ENCODE data around the gene GTPBP10. TPM values are rescaled to one million over a fixed set of nuclear protein-coding genes. Genes with fewer than 3 reads are reported as not detected.

The GTPBP10 gene
- total RNA-seq, 1 experiment from 2014 or later = 26.8 TPM

DNA sequence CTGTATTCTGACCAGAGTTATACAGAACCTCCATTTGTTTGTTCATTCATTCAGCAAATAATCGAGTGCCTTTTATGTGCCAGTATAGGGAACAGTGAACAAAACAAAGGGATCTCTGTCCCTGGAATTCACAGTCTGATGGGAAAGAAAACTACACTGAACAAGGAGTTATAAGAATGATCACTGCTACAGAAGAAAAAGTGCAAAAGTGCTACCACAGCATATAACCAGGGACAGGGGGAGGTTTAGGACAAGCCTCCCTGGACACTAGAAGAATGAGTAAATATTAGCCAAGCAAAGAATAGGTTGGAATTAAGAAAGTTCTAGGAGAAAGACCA lies 60.9 kb downstream of the GTPBP10 start:
- Histone ChIP-seq H3K27me3 (ENCODE audit: low read length) (no peaks in the 10 kb centered on the region), H3K4me3 (ENCODE audit: low read length) (no peak overlapping the region), H3K9me3 (ENCODE audit: low read length) (no peaks in the 10 kb centered on the region), H3K79me2 (ENCODE audit: low read length) (no peaks in the 10 kb centered on the region), H4K20me1 (ENCODE audit: insufficient read depth, low read depth, low read length) (no peaks in the 10 kb centered on the region), H3K4me2 (ENCODE audit: low read depth, low read length, poor library complexity, severe bottlenecking) (no peak overlapping the region), H3K36me3 (ENCODE audit: insufficient read depth, low read length) (no peaks in the 10 kb centered on the region), H3K9ac (ENCODE audit: low read length) (no peak overlapping the region), H3K4me1 (ENCODE audit: low read length) (peaks cover 9% of the 10 kb centered on the region), H3K27ac (ENCODE audit: low read length) (no peak overlapping the region), H2AFZ (ENCODE audit: low read length) (no peak overlapping the region), H3K9me2 (replicated peaks; ENCODE audit: insufficient read depth, low read length) (no peaks in the 10 kb centered on the region)
- no peak for DNase-seq

GRCh38 chr7:90408142-90408541 lies 61.6 kb downstream of the GTPBP10 start:
- Histone ChIP-seq H3K4me3 (ENCODE audit: low read length) (no peak overlapping the region), H3K9me2 (replicated peaks; ENCODE audit: insufficient read depth, low read length) (no peaks in the 10 kb centered on the region), H3K4me1 (ENCODE audit: low read length) (peaks cover 5% of the 10 kb centered on the region; the same call in 1 of the 2 replicates), H3K9me3 (ENCODE audit: low read length) (no peaks in the 10 kb centered on the region), H4K20me1 (ENCODE audit: insufficient read depth, low read depth, low read length) (no peaks in the 10 kb centered on the region), H3K79me2 (ENCODE audit: low read length) (no peaks in the 10 kb centered on the region), H2AFZ (ENCODE audit: low read length) (no peak overlapping the region), H3K4me2 (ENCODE audit: low read depth, low read length, poor library complexity, severe bottlenecking) (no peak overlapping the region), H3K27ac (ENCODE audit: low read length) (no peak overlapping the region), H3K9ac (ENCODE audit: low read length) (no peak overlapping the region), H3K27me3 (ENCODE audit: low read length) (no peaks in the 10 kb centered on the region), H3K36me3 (ENCODE audit: insufficient read depth, low read length) (no peaks in the 10 kb centered on the region)
- DNase-seq = no peak

DNA sequence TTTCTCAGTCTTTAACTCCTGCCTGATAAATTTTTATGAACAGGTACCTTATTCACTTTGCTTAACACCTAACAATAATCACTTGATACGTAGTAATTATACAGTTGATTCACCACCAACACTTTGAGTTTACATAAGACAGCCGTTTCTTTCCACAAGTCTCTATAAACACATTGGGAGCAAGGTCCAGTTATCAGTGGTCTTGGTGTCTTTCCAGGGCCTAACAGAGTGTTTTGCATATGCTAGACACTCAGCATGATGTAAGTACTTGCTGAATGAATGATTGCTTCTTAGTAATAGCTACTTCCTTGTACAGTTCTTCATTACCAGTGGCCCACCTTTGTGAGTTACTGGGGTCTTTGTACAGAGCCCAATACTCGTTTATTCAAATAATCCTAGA lies 63.2 kb downstream of the GTPBP10 start:
- H3K79me2 ChIP-seq (ENCODE audit: low read length) = no peaks in the 10 kb centered on the region
- no peak for DNase-seq
- no peaks in the 10 kb centered on the region for H3K9me3 ChIP-seq (ENCODE audit: low read length)
- no peaks in the 10 kb centered on the region for H3K4me1 ChIP-seq (ENCODE audit: low read length)
- no peak overlapping the region for H3K27ac ChIP-seq (ENCODE audit: low read length)
- H3K4me2 ChIP-seq (ENCODE audit: low read depth, low read length, poor library complexity, severe bottlenecking) = no peak overlapping the region
- no peaks in the 10 kb centered on the region for H4K20me1 ChIP-seq (ENCODE audit: insufficient read depth, low read depth, low read length)
- H3K9me2 ChIP-seq (replicated peaks; ENCODE audit: insufficient read depth, low read length) = no peaks in the 10 kb centered on the region
- H3K4me3 ChIP-seq (ENCODE audit: low read length) = no peak overlapping the region
- no peak overlapping the region for H3K9ac ChIP-seq (ENCODE audit: low read length)
- H3K36me3 ChIP-seq (ENCODE audit: insufficient read depth, low read length) = no peaks in the 10 kb centered on the region
- no peaks in the 10 kb centered on the region for H3K27me3 ChIP-seq (ENCODE audit: low read length)
- no peak overlapping the region for H2AFZ ChIP-seq (ENCODE audit: low read length)

DNA sequence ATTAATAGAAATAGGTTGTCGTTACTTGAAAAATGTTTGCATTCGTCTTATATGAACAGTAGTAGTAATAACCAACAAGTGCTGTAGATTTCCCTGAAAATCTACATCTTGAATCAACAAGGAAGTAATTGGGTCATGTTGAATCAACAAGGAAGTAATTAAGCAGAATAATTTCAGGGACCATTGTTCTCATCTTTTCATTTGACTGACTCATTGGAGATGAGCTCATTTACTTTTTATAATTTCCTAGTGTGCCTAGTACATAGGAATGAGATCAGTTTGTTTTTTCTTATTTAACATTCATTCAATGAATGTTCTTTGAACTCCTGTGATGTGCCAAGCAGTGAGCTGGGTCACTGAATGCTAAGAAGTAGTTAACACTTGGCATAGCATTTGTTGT lies 65.0 kb downstream of the GTPBP10 start:
- no peaks in the 10 kb centered on the region for H4K20me1 ChIP-seq (ENCODE audit: insufficient read depth, low read depth, low read length)
- H3K27ac ChIP-seq (ENCODE audit: low read length) = no peak overlapping the region
- no peak for DNase-seq
- H3K36me3 ChIP-seq (ENCODE audit: insufficient read depth, low read length) = no peaks in the 10 kb centered on the region
- H3K9me2 ChIP-seq (replicated peaks; ENCODE audit: insufficient read depth, low read length) = no peaks in the 10 kb centered on the region
- H3K9ac ChIP-seq (ENCODE audit: low read length) = no peak overlapping the region
- H3K4me1 ChIP-seq (ENCODE audit: low read length) = no peaks in the 10 kb centered on the region
- H3K79me2 ChIP-seq (ENCODE audit: low read length) = no peaks in the 10 kb centered on the region
- no peaks in the 10 kb centered on the region for H3K9me3 ChIP-seq (ENCODE audit: low read length)
- H2AFZ ChIP-seq (ENCODE audit: low read length) = no peak overlapping the region
- H3K4me2 ChIP-seq (ENCODE audit: low read depth, low read length, poor library complexity, severe bottlenecking) = no peak overlapping the region
- H3K27me3 ChIP-seq (ENCODE audit: low read length) = no peaks in the 10 kb centered on the region
- H3K4me3 ChIP-seq (ENCODE audit: low read length) = no peak overlapping the region

- DNase-seq = peak; percentile 73
- H3K9ac ChIP-seq (ENCODE audit: low read length) = no peak overlapping the region
- H3K36me3 ChIP-seq (ENCODE audit: insufficient read depth, low read length) = no peaks in the 10 kb centered on the region
- no peaks in the 10 kb centered on the region for H3K9me2 ChIP-seq (replicated peaks; ENCODE audit: insufficient read depth, low read length)
- no peak overlapping the region for H3K4me3 ChIP-seq (ENCODE audit: low read length)
- no peaks in the 10 kb centered on the region for H4K20me1 ChIP-seq (ENCODE audit: insufficient read depth, low read depth, low read length)
- H3K79me2 ChIP-seq (ENCODE audit: low read length) = no peaks in the 10 kb centered on the region
- H2AFZ ChIP-seq (ENCODE audit: low read length) = no peak overlapping the region
- no peak overlapping the region for H3K27ac ChIP-seq (ENCODE audit: low read length)
- no peak overlapping the region for H3K4me2 ChIP-seq (ENCODE audit: low read depth, low read length, poor library complexity, severe bottlenecking)
- H3K4me1 ChIP-seq (ENCODE audit: low read length) = no peaks in the 10 kb centered on the region
- no peaks in the 10 kb centered on the region for H3K9me3 ChIP-seq (ENCODE audit: low read length)
- H3K27me3 ChIP-seq (ENCODE audit: low read length) = no peaks in the 10 kb centered on the region
These were observed 66.1 kb downstream of the GTPBP10 start for GRCh38 chr7:90412458-90413184.

DNA sequence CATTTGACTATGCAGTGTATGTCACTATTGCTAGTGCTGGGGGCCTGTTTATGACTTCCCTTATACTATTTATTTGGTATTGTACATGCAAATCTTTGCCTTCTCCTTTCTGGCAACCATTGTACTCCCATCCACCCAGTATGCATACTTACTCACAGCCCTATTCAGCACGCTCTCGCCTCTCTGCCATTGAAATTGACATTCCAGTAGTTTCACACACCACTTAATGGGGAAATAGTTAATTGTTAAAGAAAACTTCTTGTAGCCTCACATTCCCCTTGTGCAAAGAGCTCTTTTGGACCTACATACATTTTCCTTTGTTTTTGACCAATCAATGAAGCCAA lies 66.6 kb downstream of the GTPBP10 start:
- no peaks in the 10 kb centered on the region for H3K27me3 ChIP-seq (ENCODE audit: low read length)
- no peaks in the 10 kb centered on the region for H3K9me3 ChIP-seq (ENCODE audit: low read length)
- H3K9me2 ChIP-seq (replicated peaks; ENCODE audit: insufficient read depth, low read length) = no peaks in the 10 kb centered on the region
- no peaks in the 10 kb centered on the region for H4K20me1 ChIP-seq (ENCODE audit: insufficient read depth, low read depth, low read length)
- no peak overlapping the region for H2AFZ ChIP-seq (ENCODE audit: low read length)
- no peaks in the 10 kb centered on the region for H3K4me1 ChIP-seq (ENCODE audit: low read length)
- no peaks in the 10 kb centered on the region for H3K36me3 ChIP-seq (ENCODE audit: insufficient read depth, low read length)
- H3K79me2 ChIP-seq (ENCODE audit: low read length) = no peaks in the 10 kb centered on the region
- DNase-seq = no peak
- H3K4me2 ChIP-seq (ENCODE audit: low read depth, low read length, poor library complexity, severe bottlenecking) = no peak overlapping the region
- no peak overlapping the region for H3K27ac ChIP-seq (ENCODE audit: low read length)
- H3K9ac ChIP-seq (ENCODE audit: low read length) = no peak overlapping the region
- H3K4me3 ChIP-seq (ENCODE audit: low read length) = no peak overlapping the region

DNA sequence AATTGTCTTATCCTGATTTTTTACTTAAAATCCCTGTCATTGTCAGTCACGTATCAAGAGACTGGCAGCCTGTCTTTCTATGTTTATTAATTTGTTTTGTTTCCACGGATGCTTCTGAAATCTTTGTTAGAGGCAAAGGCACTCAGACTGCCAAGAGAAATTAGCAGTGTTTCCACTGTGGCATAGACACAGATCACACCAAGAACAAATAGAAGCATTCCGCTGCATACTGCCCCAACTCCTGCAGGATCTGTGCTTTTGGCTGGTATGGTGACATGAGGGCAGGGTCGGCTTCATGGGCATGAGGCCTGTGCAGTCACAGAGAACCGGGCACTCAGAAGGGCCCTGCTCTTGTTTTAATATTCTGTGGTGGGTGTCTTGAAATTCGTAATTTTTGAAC lies 75.1 kb downstream of the GTPBP10 start:
- H3K79me2 ChIP-seq (ENCODE audit: low read length) = no peaks in the 10 kb centered on the region
- H3K9me3 ChIP-seq (ENCODE audit: low read length) = no peaks in the 10 kb centered on the region
- H3K9me2 ChIP-seq (replicated peaks; ENCODE audit: insufficient read depth, low read length) = no peaks in the 10 kb centered on the region
- no peak overlapping the region for H3K4me2 ChIP-seq (ENCODE audit: low read depth, low read length, poor library complexity, severe bottlenecking)
- no peak overlapping the region for H3K9ac ChIP-seq (ENCODE audit: low read length)
- no peak for DNase-seq
- H4K20me1 ChIP-seq (ENCODE audit: insufficient read depth, low read depth, low read length) = no peaks in the 10 kb centered on the region
- H2AFZ ChIP-seq (ENCODE audit: low read length) = no peak overlapping the region
- no peak overlapping the region for H3K27ac ChIP-seq (ENCODE audit: low read length)
- H3K4me3 ChIP-seq (ENCODE audit: low read length) = no peak overlapping the region
- no peaks in the 10 kb centered on the region for H3K27me3 ChIP-seq (ENCODE audit: low read length)
- no peaks in the 10 kb centered on the region for H3K4me1 ChIP-seq (ENCODE audit: low read length)
- no peaks in the 10 kb centered on the region for H3K36me3 ChIP-seq (ENCODE audit: insufficient read depth, low read length)

GRCh38 chr7:90424720-90425119 lies 78.2 kb downstream of the GTPBP10 start:
- Histone ChIP-seq H3K27me3 (ENCODE audit: low read length) (no peaks in the 10 kb centered on the region), H3K79me2 (ENCODE audit: low read length) (no peaks in the 10 kb centered on the region), H3K9ac (ENCODE audit: low read length) (no peak overlapping the region), H3K27ac (ENCODE audit: low read length) (no peak overlapping the region), H4K20me1 (ENCODE audit: insufficient read depth, low read depth, low read length) (no peaks in the 10 kb centered on the region), H3K9me3 (ENCODE audit: low read length) (no peaks in the 10 kb centered on the region), H3K36me3 (ENCODE audit: insufficient read depth, low read length) (no peaks in the 10 kb centered on the region), H3K9me2 (replicated peaks; ENCODE audit: insufficient read depth, low read length) (no peaks in the 10 kb centered on the region), H3K4me1 (ENCODE audit: low read length) (no peaks in the 10 kb centered on the region), H2AFZ (ENCODE audit: low read length) (no peak overlapping the region), H3K4me3 (ENCODE audit: low read length) (no peak overlapping the region), H3K4me2 (ENCODE audit: low read depth, low read length, poor library complexity, severe bottlenecking) (no peak overlapping the region)
- no peak for DNase-seq

GRCh38 chr7:90425376-90425775 lies 78.9 kb downstream of the GTPBP10 start:
- H3K4me3 ChIP-seq (ENCODE audit: low read length) = no peak overlapping the region
- no peaks in the 10 kb centered on the region for H4K20me1 ChIP-seq (ENCODE audit: insufficient read depth, low read depth, low read length)
- no peak overlapping the region for H3K27ac ChIP-seq (ENCODE audit: low read length)
- no peaks in the 10 kb centered on the region for H3K36me3 ChIP-seq (ENCODE audit: insufficient read depth, low read length)
- no peaks in the 10 kb centered on the region for H3K79me2 ChIP-seq (ENCODE audit: low read length)
- no peaks in the 10 kb centered on the region for H3K27me3 ChIP-seq (ENCODE audit: low read length)
- H3K9me3 ChIP-seq (ENCODE audit: low read length) = no peaks in the 10 kb centered on the region
- H3K4me2 ChIP-seq (ENCODE audit: low read depth, low read length, poor library complexity, severe bottlenecking) = no peak overlapping the region
- H3K9ac ChIP-seq (ENCODE audit: low read length) = no peak overlapping the region
- no peak for DNase-seq
- no peaks in the 10 kb centered on the region for H3K9me2 ChIP-seq (replicated peaks; ENCODE audit: insufficient read depth, low read length)
- H2AFZ ChIP-seq (ENCODE audit: low read length) = no peak overlapping the region
- H3K4me1 ChIP-seq (ENCODE audit: low read length) = no peaks in the 10 kb centered on the region
